CD8-positive, alpha-beta memory T cell (primary cell): ENCODE results near the gene KCNIP2. TPM values are rescaled to one million over a fixed set of nuclear protein-coding genes. Genes with fewer than 3 reads are reported as not detected.

ENCODE experiments used
- CTCF ChIA-PET: fragments of 350-600 bp; sonication (Branson Sonifier 250); formaldehyde crosslinking; loops from one replicate; lab custom pipeline; 2021; ENCODE audit warnings: antibody characterized with exemption; lab: Charles Lee
- POLR2A ChIA-PET: fragments of 350-600 bp; sonication (Branson Sonifier 250); formaldehyde crosslinking; loops from one replicate; lab custom pipeline; 2021; ENCODE audit warnings: antibody characterized with exemption; lab: Charles Lee
- DNase-seq, 5 donors: peaks; one replicate each; pipeline versions ENCODE4 v3.0.0 to v3.0.0-alpha.2; 2020 to 2022; ENCODE audit warnings: mixed read lengths in 1 of 5
- H3K27ac ChIP-seq: one replicate; pipeline ENCODE4 v1.7.0; 2013; ENCODE audit warnings: low read depth, mild to moderate bottlenecking, low read length, moderate library complexity
- H3K27me3 ChIP-seq: 2 replicates; pipeline ENCODE4 v1.7.0; 2013; ENCODE audit warnings: low read length, mild to moderate bottlenecking; ENCODE audit not compliant: insufficient read depth, poor library complexity, severe bottlenecking
- H3K36me3 ChIP-seq: 2 replicates; pipeline ENCODE4 v1.7.0; 2013; ENCODE audit warnings: mild to moderate bottlenecking, low read length, moderate library complexity; ENCODE audit not compliant: insufficient read depth
- H3K4me1 ChIP-seq: 2 replicates; pipeline ENCODE4 v1.7.0; 2013; ENCODE audit warnings: mild to moderate bottlenecking, low read length, moderate library complexity; ENCODE audit not compliant: insufficient read depth
- H3K4me3 ChIP-seq: 2 replicates; pipeline ENCODE4 v1.7.0; 2013; ENCODE audit warnings: mild to moderate bottlenecking, low read length
- H3K9me3 ChIP-seq: 2 replicates; pipeline ENCODE4 v1.7.0; 2013; ENCODE audit warnings: mild to moderate bottlenecking, low read length
- H3K27ac Mint-ChIP-seq, 8 donors: one replicate each; pipeline ENCODE4 v1.8.0; 2020 to 2021; ENCODE audit warnings: mixed read lengths in 8 of 8, mild to moderate bottlenecking in 6 of 8, inconsistent platforms in 3 of 8, moderate library complexity in 3 of 8
- H3K27me3 Mint-ChIP-seq, 2 donors: one replicate each; pipeline ENCODE4 v1.8.0; 2020 to 2021; ENCODE audit warnings: mixed read lengths in 2 of 2, mild to moderate bottlenecking in 1 of 2, moderate library complexity in 1 of 2
- H3K36me3 Mint-ChIP-seq, 3 donors: one replicate each; pipeline ENCODE4 v1.8.0; 2020 to 2021; ENCODE audit warnings: mixed read lengths in 3 of 3, inconsistent platforms in 1 of 3, mild to moderate bottlenecking in 1 of 3
- H3K4me1 Mint-ChIP-seq, 3 donors: one replicate each; pipeline ENCODE4 v1.8.0; 2020 to 2021; ENCODE audit warnings: mixed read lengths in 3 of 3, inconsistent platforms in 1 of 3, mild to moderate bottlenecking in 1 of 3
- H3K4me3 Mint-ChIP-seq, 7 donors: one replicate each; pipeline ENCODE4 v1.8.0; 2020 to 2021; ENCODE audit warnings: mixed read lengths in 7 of 7, mild to moderate bottlenecking in 6 of 7, moderate library complexity in 4 of 7, inconsistent platforms in 2 of 7
- H3K9me3 Mint-ChIP-seq, 5 donors: one replicate each; pipeline ENCODE4 v1.8.0; 2020 to 2022; ENCODE audit warnings: mixed read lengths in 5 of 5, mild to moderate bottlenecking in 3 of 5, moderate library complexity in 2 of 5, inconsistent platforms in 1 of 5
- polyA plus RNA-seq: library from polyadenylated mRNA; unstranded; fragments of 300-500 nt; fragmentation: Illumina TruSeq; gene quantifications from one replicate; pipeline ENCODE4 v1.2.3, GENCODE V29; 2021
- total RNA-seq, 2 experiments: library from RNA; stranded (reverse); gene quantifications; one replicate each; pipeline ENCODE4 v1.2.3, GENCODE V29; 2021

Gene KCNIP2
- total and polyA plus RNA-seq, 3 experiments from 2014 or later, result 0.96 to 1.0 TPM; not detected in 1

DNA sequence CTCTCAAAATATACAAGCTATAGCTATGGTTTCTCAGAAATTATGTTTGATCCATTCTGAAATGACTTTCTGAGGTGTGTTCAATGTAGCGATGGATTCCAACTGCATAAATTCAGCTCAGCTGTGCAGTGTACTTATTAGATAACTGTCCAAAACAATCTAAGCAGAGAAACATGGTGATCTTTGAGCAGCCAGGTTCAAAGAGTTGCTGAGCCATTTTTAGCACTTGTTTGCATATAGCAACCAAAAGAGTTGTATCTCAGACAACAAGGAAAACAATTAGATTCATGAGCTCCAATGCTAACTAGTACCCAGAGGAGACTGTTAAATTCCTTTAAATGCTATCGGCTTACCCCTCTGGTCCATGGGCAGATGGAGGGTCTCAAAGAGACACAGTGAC lies 15.9 kb upstream of the KCNIP2 start:
- no peaks in the 10 kb centered on the region for H3K4me1 ChIP-seq
- H3K4me1 Mint-ChIP-seq, result peaks cover 10 to 23% (median 20%) of the 10 kb centered on the region in 3 donors
- no peaks in the 10 kb centered on the region for H3K9me3 ChIP-seq
- H3K27ac Mint-ChIP-seq, result peak overlapping the region in 1 of 8 donors; percentile 52
- ChIA-PET POLR2A (no interaction called here), CTCF (interaction anchor here (2.0 to 2.4 kb wide), 2 partner anchors 19 to 31 kb away, joined by 4 to 13 read pairs; no protein-coding TSS in a partner anchor)
- H3K27me3 Mint-ChIP-seq, result no peaks in the 10 kb centered on the region
- peaks cover 8 to 13% (median 11%) of the 10 kb centered on the region in 5 donors for H3K9me3 Mint-ChIP-seq
- H3K27me3 ChIP-seq, result no peaks in the 10 kb centered on the region
- no peaks in the 10 kb centered on the region for H3K36me3 ChIP-seq
- H3K36me3 Mint-ChIP-seq, result peaks cover 18 to 34% (median 31%) of the 10 kb centered on the region in 3 donors
- H3K27ac ChIP-seq, result no peak overlapping the region
- H3K4me3 Mint-ChIP-seq, result no peak overlapping the region
- DNase-seq, result no peak
- no peak overlapping the region for H3K4me3 ChIP-seq

DNA sequence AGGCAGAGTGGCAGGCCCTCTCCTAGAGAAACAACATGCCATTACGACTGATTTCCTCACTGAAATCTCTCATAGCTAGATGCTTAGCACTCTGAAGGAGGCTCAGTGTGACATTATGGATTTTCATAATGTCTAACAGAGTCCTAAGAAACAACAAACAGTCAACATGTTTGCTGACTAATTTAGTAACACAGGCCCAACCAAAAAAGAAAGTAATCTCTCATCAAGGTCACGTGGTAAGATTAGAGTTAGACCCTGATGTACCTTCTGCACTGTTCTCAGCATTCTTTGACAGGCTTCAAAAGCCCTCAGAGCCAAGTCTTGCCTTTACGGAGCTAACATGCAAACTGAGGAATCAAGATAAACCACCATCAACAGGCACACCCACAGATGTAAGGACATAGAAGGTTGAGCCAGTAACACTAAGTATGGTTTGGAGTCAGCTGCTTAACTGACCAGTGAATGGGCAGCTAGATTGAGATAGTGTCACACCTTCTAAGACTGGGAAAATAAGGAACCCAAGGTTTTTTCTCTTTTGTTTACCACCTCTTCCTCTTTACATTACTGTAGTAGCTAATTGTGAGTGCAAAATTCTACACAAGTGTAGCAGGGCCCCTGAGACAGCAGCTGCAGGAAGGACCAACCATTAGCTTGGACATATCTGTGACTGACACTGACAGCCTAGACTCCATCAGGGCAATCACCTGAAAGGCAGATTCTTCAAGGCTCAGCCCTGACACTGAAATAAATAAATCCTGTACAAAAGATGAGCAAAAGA lies 15.3 kb upstream of the KCNIP2 start:
- Mint-ChIP-seq H3K36me3 (peaks cover 15 to 31% (median 27%) of the 10 kb centered on the region in 3 donors), H3K27me3 (no peaks in the 10 kb centered on the region), H3K9me3 (peaks cover 8 to 13% (median 11%) of the 10 kb centered on the region in 5 donors), H3K4me3 (peak overlapping the region in 5 of 7 donors; percentile 5 to 75 (median 53)), H3K27ac (peak overlapping the region; percentile 4 to 85 (median 69)), H3K4me1 (peaks cover 9 to 20% (median 20%) of the 10 kb centered on the region in 3 donors)
- CTCF ChIA-PET, result interaction anchor here (1.1 to 2.4 kb wide), 3 partner anchors 15 to 31 kb away, joined by 4 to 13 read pairs (median 4); partner anchors contain the start of gene KCNIP2
- no peaks in the 10 kb centered on the region for H3K36me3 ChIP-seq
- no peak overlapping the region for H3K4me3 ChIP-seq
- DNase-seq, result no peak
- H3K4me1 ChIP-seq, result no peaks in the 10 kb centered on the region
- no peaks in the 10 kb centered on the region for H3K27me3 ChIP-seq
- no peak overlapping the region for H3K27ac ChIP-seq
- no peaks in the 10 kb centered on the region for H3K9me3 ChIP-seq
- POLR2A ChIA-PET, result no interaction called here

DNA sequence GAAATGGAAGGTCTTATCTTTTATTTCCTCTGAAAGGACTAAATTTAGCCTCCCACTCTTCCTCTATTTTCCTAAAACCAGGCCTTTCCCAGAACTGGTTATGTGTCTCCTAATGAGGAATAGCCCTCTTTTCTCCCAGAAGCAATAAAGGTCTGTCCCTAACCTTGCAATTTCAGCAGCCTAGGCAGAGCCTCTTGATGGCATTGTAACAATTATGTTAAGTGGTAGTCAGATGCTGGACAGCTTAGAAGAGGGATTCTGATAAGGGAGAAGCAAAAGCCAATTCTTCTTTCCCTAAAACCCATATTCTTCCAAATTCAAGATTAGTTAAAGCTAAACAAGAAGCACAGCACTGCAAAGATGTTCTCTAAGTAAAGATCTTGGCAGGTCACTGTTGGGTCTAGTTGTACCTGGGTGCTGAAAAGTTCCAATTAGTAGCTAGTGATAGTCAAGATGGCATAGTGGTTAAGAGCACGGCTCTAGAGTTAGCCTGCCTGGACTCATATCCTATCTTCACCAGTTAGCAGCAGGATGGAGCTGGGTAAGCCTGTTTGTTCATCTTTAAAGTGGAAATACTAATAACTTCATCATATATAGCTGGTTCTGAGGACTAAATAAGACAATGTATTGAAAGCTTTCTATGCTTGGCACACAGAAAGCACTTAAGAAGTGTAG lies 14.3 kb upstream of the KCNIP2 start:
- Histone ChIP-seq H3K36me3 (no peaks in the 10 kb centered on the region), H3K4me3 (no peak overlapping the region), H3K9me3 (no peaks in the 10 kb centered on the region), H3K4me1 (no peaks in the 10 kb centered on the region), H3K27me3 (no peaks in the 10 kb centered on the region), H3K27ac (no peak overlapping the region)
- POLR2A ChIA-PET, result no interaction called here
- Mint-ChIP-seq H3K4me3 (peak overlapping the region in 1 of 7 donors; percentile 68), H3K4me1 (peaks cover 8 to 20% (median 20%) of the 10 kb centered on the region in 3 donors), H3K36me3 (peaks cover 15 to 31% (median 27%) of the 10 kb centered on the region in 3 donors), H3K27ac (peak overlapping the region in 2 of 8 donors; percentile 62 to 85), H3K27me3 (no peaks in the 10 kb centered on the region), H3K9me3 (peaks cover 8 to 13% (median 11%) of the 10 kb centered on the region in 5 donors)
- CTCF ChIA-PET, result interaction anchor here (1.1 to 2.4 kb wide), 3 partner anchors 14 to 32 kb away, joined by 4 to 13 read pairs (median 4); partner anchors contain the start of gene KCNIP2
- no peak for DNase-seq

DNA sequence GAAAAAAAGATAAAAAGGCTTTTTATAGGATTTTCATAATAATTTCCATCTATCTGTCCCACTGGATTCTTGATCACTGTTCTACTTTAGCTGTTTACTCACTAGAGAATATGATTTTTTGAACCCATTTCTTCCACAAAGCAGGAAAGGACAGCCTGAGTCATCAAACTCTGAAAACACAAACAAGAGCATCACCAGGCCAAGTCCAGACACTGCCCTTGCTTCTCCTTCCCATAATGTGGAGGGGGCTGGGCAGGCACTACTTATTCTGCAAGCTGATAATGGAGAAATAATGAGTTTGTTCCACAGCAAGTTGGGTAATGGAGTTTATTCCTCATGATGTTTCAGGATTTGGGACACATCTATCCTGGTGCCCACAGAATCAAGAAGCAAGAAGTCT lies 13.0 kb upstream of the KCNIP2 start:
- Histone ChIP-seq H3K27me3 (no peaks in the 10 kb centered on the region), H3K27ac (no peak overlapping the region), H3K9me3 (no peaks in the 10 kb centered on the region), H3K36me3 (no peaks in the 10 kb centered on the region), H3K4me3 (no peak overlapping the region), H3K4me1 (no peaks in the 10 kb centered on the region)
- ChIA-PET CTCF (interaction anchor here (1.5 kb wide), 1 partner anchor 13 kb away, joined by 5 read pairs; the partner anchor contains the start of gene KCNIP2), POLR2A (no interaction called here)
- peaks cover 8 to 13% (median 10%) of the 10 kb centered on the region in 5 donors for H3K9me3 Mint-ChIP-seq
- no peaks in the 10 kb centered on the region for H3K27me3 Mint-ChIP-seq
- H3K36me3 Mint-ChIP-seq, result peaks cover 12 to 26% (median 24%) of the 10 kb centered on the region in 3 donors
- DNase-seq, result no peak
- H3K27ac Mint-ChIP-seq, result no peak overlapping the region
- H3K4me1 Mint-ChIP-seq, result peaks cover 8 to 20% (median 20%) of the 10 kb centered on the region in 3 donors
- no peak overlapping the region for H3K4me3 Mint-ChIP-seq

DNA sequence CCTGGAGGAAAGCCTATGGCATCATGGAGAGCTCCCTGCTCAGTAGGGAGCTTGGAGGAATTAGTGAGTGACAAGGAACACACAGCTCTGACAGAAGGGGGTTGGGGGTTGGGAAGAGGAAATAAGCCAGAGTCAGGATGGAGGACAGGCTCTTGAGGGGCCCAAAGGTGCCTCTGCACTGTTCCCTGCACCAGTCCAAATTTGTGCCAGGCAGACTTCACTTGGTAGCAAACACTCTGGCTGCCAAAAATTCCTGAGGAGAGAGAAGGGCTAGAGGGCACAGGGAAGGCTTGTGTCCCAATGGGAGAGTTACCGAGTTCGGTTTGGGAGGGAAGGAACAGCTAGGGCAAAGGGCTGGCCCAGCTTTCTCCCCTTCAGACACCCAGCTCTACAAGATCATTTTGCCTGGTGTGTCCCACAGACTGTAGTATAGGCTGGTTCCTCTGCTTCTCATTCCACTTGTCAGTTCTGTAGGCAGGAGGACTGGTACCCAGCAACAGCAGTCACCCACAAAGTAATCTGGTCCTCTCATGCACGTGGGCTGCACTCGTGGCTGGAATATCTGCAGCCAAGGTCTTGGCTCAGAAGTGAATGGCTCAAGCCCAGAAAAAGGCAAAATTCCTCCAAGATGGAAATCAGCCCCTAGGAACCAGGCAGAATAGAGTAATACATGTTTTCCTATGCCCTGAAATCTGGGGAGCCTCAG lies 8.0 kb upstream of the KCNIP2 start:
- Mint-ChIP-seq H3K4me3 (no peak overlapping the region), H3K4me1 (no peaks in the 10 kb centered on the region), H3K27ac (peak overlapping the region in 1 of 8 donors; percentile 72), H3K36me3 (peaks cover 17 to 44% (median 22%) of the 10 kb centered on the region in 3 donors), H3K27me3 (peaks cover 0 to 1% of the 10 kb centered on the region in 2 donors), H3K9me3 (no peaks in the 10 kb centered on the region)
- Histone ChIP-seq H3K36me3 (no peaks in the 10 kb centered on the region), H3K4me3 (no peak overlapping the region), H3K27me3 (no peaks in the 10 kb centered on the region), H3K27ac (no peak overlapping the region), H3K9me3 (no peaks in the 10 kb centered on the region), H3K4me1 (no peaks in the 10 kb centered on the region)
- ChIA-PET CTCF (interaction anchor here (0.8 to 1.8 kb wide), 2 partner anchors 11 to 14 kb away, joined by 3 to 14 read pairs; no protein-coding TSS in a partner anchor), POLR2A (no interaction called here)
- no peak for DNase-seq

DNA sequence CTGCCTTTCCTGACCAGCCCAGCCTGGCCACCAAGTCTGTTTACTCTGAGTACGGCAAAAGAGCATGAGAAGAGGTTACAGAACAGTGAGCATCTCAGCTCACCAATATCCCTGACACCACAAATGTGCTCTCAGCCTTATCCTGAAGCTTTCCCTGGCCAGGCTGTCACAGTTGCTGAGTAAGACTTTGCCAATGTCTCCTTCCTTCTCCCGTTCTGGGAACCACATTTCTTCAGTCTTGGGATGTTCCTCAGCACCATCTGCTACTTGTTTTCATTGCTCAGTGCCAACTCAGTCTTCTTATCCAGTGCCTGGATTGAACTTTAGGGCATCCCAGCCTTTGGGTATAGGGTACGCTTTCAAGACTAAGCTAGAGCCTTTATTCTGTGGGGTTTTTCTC lies 7.1 kb upstream of the KCNIP2 start:
- POLR2A ChIA-PET, result no interaction called here

DNA sequence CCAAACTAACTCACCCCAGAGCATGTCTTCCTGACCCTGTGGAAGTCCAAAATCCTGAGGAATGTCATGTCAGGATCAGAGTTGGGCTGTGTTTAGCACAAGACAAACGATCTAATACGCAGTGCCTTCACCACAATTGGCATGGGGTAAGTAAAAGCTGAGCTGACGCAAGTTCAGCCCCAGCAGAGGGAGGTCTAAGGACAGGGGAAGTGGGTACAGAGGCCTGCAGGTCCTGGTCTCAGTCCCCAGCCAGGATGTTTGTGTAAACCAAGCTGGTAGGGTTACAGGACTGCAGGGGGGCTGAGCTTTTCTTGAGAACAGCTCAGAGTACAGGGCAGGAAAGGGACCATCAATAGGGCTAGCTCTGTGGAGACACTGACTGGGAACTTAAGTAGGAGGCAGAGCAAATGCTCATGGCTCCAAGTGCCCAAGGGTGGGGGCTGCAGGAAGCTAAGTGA lies 5.3 kb upstream of the KCNIP2 start:
- ChIA-PET POLR2A (no interaction called here), CTCF (interaction anchor here (1.3 kb wide), 1 partner anchor 8 kb away, joined by 10 read pairs; no protein-coding TSS in a partner anchor)
- Histone ChIP-seq H3K4me3 (no peak overlapping the region), H3K27ac (no peak overlapping the region), H3K36me3 (no peaks in the 10 kb centered on the region), H3K27me3 (no peaks in the 10 kb centered on the region), H3K9me3 (no peaks in the 10 kb centered on the region), H3K4me1 (peaks cover 8% of the 10 kb centered on the region)
- H3K9me3 Mint-ChIP-seq, result no peaks in the 10 kb centered on the region
- no peak overlapping the region for H3K4me3 Mint-ChIP-seq
- H3K36me3 Mint-ChIP-seq, result peaks cover 21 to 59% (median 22%) of the 10 kb centered on the region in 3 donors
- no peak overlapping the region for H3K27ac Mint-ChIP-seq
- H3K27me3 Mint-ChIP-seq, result peaks cover 0 to 4% of the 10 kb centered on the region in 2 donors
- no peak for DNase-seq
- H3K4me1 Mint-ChIP-seq, result peaks cover 6 to 12% (median 7%) of the 10 kb centered on the region in 3 donors

More for the DNA sequence above, 7.1 kb upstream of the KCNIP2 start:
- no peak for DNase-seq
- Mint-ChIP-seq H3K27ac (peak overlapping the region in 1 of 8 donors; percentile 17), H3K36me3 (peaks cover 22 to 51% (median 22%) of the 10 kb centered on the region in 3 donors), H3K4me1 (no peaks in the 10 kb centered on the region), H3K9me3 (no peaks in the 10 kb centered on the region), H3K4me3 (no peak overlapping the region), H3K27me3 (peaks cover 0 to 1% of the 10 kb centered on the region in 2 donors)
- Histone ChIP-seq H3K9me3 (no peaks in the 10 kb centered on the region), H3K4me3 (no peak overlapping the region), H3K4me1 (no peaks in the 10 kb centered on the region), H3K27me3 (no peaks in the 10 kb centered on the region), H3K36me3 (no peaks in the 10 kb centered on the region), H3K27ac (no peak overlapping the region)
- CTCF ChIA-PET, result interaction anchor here (0.8 to 1.8 kb wide), 2 partner anchors 10 to 13 kb away, joined by 3 to 14 read pairs; no protein-coding TSS in a partner anchor
